Neuronal stem cell (in vitro differentiated cells): ENCODE results near the gene P4HA2.

ENCODE experiments used
- DNase-seq: peaks from one replicate; pipeline ENCODE4 v3.0.0-alpha.2; 2013; ENCODE audit warnings: low spot score
- H2AFZ ChIP-seq: one replicate; pipeline ENCODE4 v1.6.1; 2013; ENCODE audit warnings: mild to moderate bottlenecking, low read length, inconsistent platforms
- H2AK5ac ChIP-seq: 2 replicates; pipeline ENCODE4 v1.6.1; 2013; ENCODE audit warnings: low read depth, mild to moderate bottlenecking, inconsistent platforms, low read length, moderate library complexity, mixed read lengths
- H2BK120ac ChIP-seq: 2 replicates; pipeline ENCODE4 v1.6.1; 2013; ENCODE audit warnings: low read depth, mild to moderate bottlenecking, inconsistent platforms, low read length, moderate library complexity, mixed read lengths
- H2BK12ac ChIP-seq: one replicate; pipeline ENCODE4 v1.6.1; 2013; ENCODE audit warnings: low read length, inconsistent platforms
- H2BK15ac ChIP-seq: 2 replicates; pipeline ENCODE4 v1.6.1; 2013; ENCODE audit warnings: mild to moderate bottlenecking, low read length, inconsistent platforms, mixed read lengths
- H2BK5ac ChIP-seq: one replicate; pipeline ENCODE4 v1.6.1; 2013; ENCODE audit warnings: inconsistent platforms, mild to moderate bottlenecking, low read length, moderate library complexity
- H3K14ac ChIP-seq: one replicate; pipeline ENCODE4 v1.6.1; 2013; ENCODE audit warnings: low read length, inconsistent platforms
- H3K18ac ChIP-seq: 2 replicates; pipeline ENCODE4 v1.6.1; 2013; ENCODE audit warnings: low read length, inconsistent platforms
- H3K23ac ChIP-seq: 2 replicates; pipeline ENCODE4 v1.6.1; 2013; ENCODE audit warnings: low read depth, mild to moderate bottlenecking, mixed read lengths, low read length, inconsistent platforms; ENCODE audit not compliant: poor library complexity
- H3K27ac ChIP-seq: replicated peaks from 3 replicates; pipeline ENCODE4 v1.5.1; 2013; ENCODE audit warnings: low read length, inconsistent platforms
- H3K27me3 ChIP-seq, 3 experiments: 2 replicates each; pipeline ENCODE4 v1.6.1; 2013; ENCODE audit warnings: low read length in 3 of 3, mild to moderate bottlenecking in 2 of 3, inconsistent platforms in 1 of 3, low read depth in 1 of 3, mixed read lengths in 1 of 3, moderate library complexity in 1 of 3; ENCODE audit not compliant: control insufficient read depth in 3 of 3, insufficient read depth in 3 of 3
- H3K36me3 ChIP-seq, 2 donors: replicated peaks in 1 of 2; 2 replicates each; pipeline ENCODE4 v1.6.1; 2013; ENCODE audit warnings: low read length in 2 of 2; ENCODE audit not compliant: control insufficient read depth in 2 of 2, insufficient read depth in 2 of 2
- H3K4ac ChIP-seq: 2 replicates; pipeline ENCODE4 v1.6.1; 2013; ENCODE audit warnings: inconsistent platforms, mild to moderate bottlenecking, low read length, moderate library complexity
- H3K4me1 ChIP-seq, 2 donors: 1 replicate in 1 of 2; 2 replicates in 1 of 2; pipeline ENCODE4 v1.6.1; 2013; ENCODE audit warnings: low read length in 2 of 2, low read depth in 1 of 2; ENCODE audit not compliant: control insufficient read depth in 2 of 2, insufficient read depth in 1 of 2
- H3K4me2 ChIP-seq: one replicate; pipeline ENCODE4 v1.6.1; 2013; ENCODE audit warnings: mild to moderate bottlenecking, low read length, inconsistent platforms; ENCODE audit not compliant: insufficient read depth, poor library complexity, severe bottlenecking
- H3K4me3 ChIP-seq, 2 donors: 2 replicates each; pipeline ENCODE4 v1.5.1; 2013; ENCODE audit warnings: low read length in 2 of 2, mild to moderate bottlenecking in 2 of 2, inconsistent platforms in 1 of 2, moderate library complexity in 1 of 2
- H3K79me1 ChIP-seq: one replicate; pipeline ENCODE4 v1.6.1; 2013; ENCODE audit warnings: low read depth, mild to moderate bottlenecking, inconsistent platforms, low read length, moderate library complexity
- H3K9ac ChIP-seq: one replicate; pipeline ENCODE4 v1.6.1; 2013; ENCODE audit warnings: mild to moderate bottlenecking, low read depth, low read length, inconsistent platforms; ENCODE audit not compliant: poor library complexity
- H3K9me3 ChIP-seq, 2 donors: replicated peaks in 1 of 2; 2 replicates each; pipeline versions ENCODE3 to v1.6.1; 2013; ENCODE audit warnings: low read length in 2 of 2, mild to moderate bottlenecking in 2 of 2, inconsistent platforms in 1 of 2, low read depth in 1 of 2, mixed read lengths in 1 of 2, moderate library complexity in 1 of 2; ENCODE audit not compliant: control insufficient read depth in 2 of 2, insufficient read depth in 1 of 2
- H4K8ac ChIP-seq: one replicate; pipeline ENCODE4 v1.6.1; 2013; ENCODE audit warnings: low read depth, mild to moderate bottlenecking, inconsistent platforms, low read length, moderate library complexity
- H4K91ac ChIP-seq: one replicate; pipeline ENCODE4 v1.6.1; 2013; ENCODE audit warnings: low read length, low read depth, mild to moderate bottlenecking, inconsistent platforms; ENCODE audit not compliant: poor library complexity
- WGBS, 2 donors: extraction: QIAGEN DNeasy Blood & Tissue Kit; methylation state at CpG; one replicate each; pipeline ENCODE4 v1.1.7; 2013; ENCODE audit warnings: missing lambda C conversion rate in 2 of 2, mixed read lengths in 1 of 2; ENCODE audit not compliant: insufficient read length in 2 of 2, insufficient replicate concordance in 1 of 2; ENCODE audit errors: extremely low coverage in 2 of 2; 5-methylcytosine and 5-hydroxymethylcytosine counted together

P4HA2 gene

DNA sequence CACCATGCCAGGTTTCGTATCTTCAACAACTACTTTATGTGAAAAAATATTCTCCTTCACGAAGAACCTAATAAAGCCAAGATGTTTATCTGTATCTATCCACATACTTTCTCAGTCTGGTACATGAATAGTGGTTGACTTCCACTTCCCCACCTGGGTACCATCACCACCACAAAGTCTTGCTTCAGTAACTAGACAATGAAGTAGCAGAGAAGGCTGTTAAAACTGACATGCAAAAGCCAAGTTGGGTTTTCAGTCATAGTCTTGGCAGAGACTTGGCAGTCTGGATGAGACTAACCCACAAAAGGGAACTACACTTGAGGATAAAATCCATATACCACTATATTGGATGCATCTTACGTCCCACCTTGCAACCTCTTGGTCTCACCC lies 5.0 kb downstream of the P4HA2 start:
- peaks cover 0 to 3% of the 10 kb centered on the region in 2 donors for H3K9me3 ChIP-seq
- no peak overlapping the region for H3K4me3 ChIP-seq
- WGBS, 2 donors = no CpG with 5 or more reads among the region's 3 CpGs

DNA sequence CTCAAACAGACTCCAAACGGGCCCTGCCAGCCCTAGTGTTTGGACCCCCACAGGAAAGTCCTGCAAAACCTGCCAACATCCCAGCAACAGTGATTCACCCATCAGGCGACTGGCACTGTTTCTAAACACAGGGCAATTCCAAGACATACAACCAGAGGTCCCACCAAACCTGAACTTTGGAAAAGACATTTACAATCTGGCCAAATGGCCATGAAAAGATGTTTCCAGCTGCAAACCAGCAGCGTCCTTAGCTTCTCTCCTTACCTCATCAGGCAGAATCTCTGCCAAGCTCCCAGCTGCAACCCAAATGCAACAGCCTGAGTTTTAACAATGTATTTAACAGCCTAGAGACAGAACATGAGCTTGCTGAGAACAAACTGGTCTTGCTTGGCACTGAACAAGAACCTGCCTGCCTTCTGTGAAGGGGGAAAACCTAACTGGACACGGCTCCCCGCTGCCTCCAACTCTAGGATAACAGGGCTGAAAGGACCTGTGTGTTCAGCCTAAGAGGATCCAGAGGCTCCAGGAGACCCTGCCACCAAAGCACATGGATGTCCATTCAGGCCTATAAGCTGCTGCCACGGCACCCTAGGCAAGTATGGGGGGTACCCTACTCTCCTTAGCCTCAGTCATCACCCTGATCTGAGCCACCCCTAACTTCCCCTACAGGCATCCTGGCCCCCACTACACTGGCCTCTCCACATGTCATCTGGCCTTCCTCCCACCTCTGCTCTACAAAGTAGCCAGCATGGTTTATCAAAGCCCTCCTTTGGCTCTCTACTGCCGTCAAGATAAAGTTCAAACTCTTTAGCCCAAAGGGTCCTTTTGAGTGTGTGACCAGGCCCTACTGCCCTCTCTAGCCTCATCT lies 5.6 kb downstream of the P4HA2 start:
- Histone ChIP-seq H3K9me3 (peaks cover 0 to 3% of the 10 kb centered on the region in 2 donors), H2BK15ac (no peak overlapping the region), H4K8ac (no peak overlapping the region), H3K4ac (no peak overlapping the region), H3K4me2 (no peak overlapping the region), H3K27me3 (peaks cover 2 to 45% (median 14%) of the 10 kb centered on the region in 3 experiments), H3K4me1 (no peaks in the 10 kb centered on the region), H3K79me1 (no peaks in the 10 kb centered on the region), H2AK5ac (no peak overlapping the region), H3K23ac (no peak overlapping the region), H3K36me3 (no peaks in the 10 kb centered on the region), H3K9ac (no peak overlapping the region), H3K18ac (no peak overlapping the region), H2BK120ac (no peak overlapping the region), H3K27ac (no peak overlapping the region), H2BK12ac (no peak overlapping the region), H2BK5ac (no peak overlapping the region), H3K14ac (no peak overlapping the region), H2AFZ (no peak overlapping the region), H4K91ac (no peak overlapping the region), H3K4me3 (no peak overlapping the region)
- WGBS, 2 donors = no CpG with 5 or more reads among the region's 7 CpGs
- no peak for DNase-seq

More for the DNA sequence above, 5.0 kb downstream of the P4HA2 start:
- Histone ChIP-seq H3K4me2 (no peak overlapping the region), H2BK12ac (no peak overlapping the region), H3K23ac (no peak overlapping the region), H3K18ac (no peak overlapping the region), H4K8ac (no peak overlapping the region), H3K27me3 (peaks cover 2 to 50% (median 18%) of the 10 kb centered on the region in 3 experiments), H4K91ac (no peak overlapping the region), H3K4me1 (no peaks in the 10 kb centered on the region), H2BK15ac (no peak overlapping the region), H3K27ac (no peak overlapping the region), H3K4ac (no peak overlapping the region), H3K79me1 (no peaks in the 10 kb centered on the region), H2BK5ac (no peak overlapping the region), H2AK5ac (no peak overlapping the region), H3K14ac (no peak overlapping the region), H3K9ac (no peak overlapping the region), H2AFZ (no peak overlapping the region), H2BK120ac (no peak overlapping the region), H3K36me3 (no peaks in the 10 kb centered on the region)
- no peak for DNase-seq

DNA sequence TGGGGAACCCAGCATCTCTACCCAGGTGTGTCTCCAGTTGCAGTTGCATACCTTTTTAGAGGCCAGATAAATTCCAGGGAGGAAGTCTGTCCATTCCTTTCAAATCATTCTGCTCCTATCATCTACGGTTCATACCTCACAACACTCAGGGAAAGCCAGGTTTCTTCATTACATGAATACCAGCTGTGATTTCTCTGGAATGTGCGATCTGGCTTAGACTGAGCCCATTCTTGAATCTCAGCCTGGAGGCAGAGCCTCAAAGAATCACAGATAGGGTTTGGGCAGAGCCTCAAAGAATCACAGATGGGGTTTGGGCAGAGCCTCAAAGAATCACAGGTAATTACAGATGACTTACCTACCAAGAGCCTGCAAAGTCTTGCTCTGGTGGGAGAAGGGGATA lies 7.2 kb downstream of the P4HA2 start:
- Histone ChIP-seq H3K9ac (no peak overlapping the region), H3K23ac (no peak overlapping the region), H3K36me3 (no peaks in the 10 kb centered on the region), H3K4me1 (no peaks in the 10 kb centered on the region), H2BK5ac (no peak overlapping the region), H2BK120ac (no peak overlapping the region), H3K27me3 (peaks cover 0 to 31% (median under 1%) of the 10 kb centered on the region in 3 experiments), H3K4me3 (no peak overlapping the region), H3K4ac (no peak overlapping the region), H3K79me1 (no peaks in the 10 kb centered on the region), H3K18ac (no peak overlapping the region), H4K91ac (no peak overlapping the region), H2AFZ (no peak overlapping the region), H2BK12ac (no peak overlapping the region), H4K8ac (no peak overlapping the region), H3K14ac (no peak overlapping the region), H3K9me3 (no peaks in the 10 kb centered on the region), H2BK15ac (no peak overlapping the region), H3K27ac (no peak overlapping the region), H3K4me2 (no peak overlapping the region), H2AK5ac (no peak overlapping the region)
- WGBS, 2 donors = no CpG with 5 or more reads among the region's 2 CpGs
- DNase-seq = no peak

DNA sequence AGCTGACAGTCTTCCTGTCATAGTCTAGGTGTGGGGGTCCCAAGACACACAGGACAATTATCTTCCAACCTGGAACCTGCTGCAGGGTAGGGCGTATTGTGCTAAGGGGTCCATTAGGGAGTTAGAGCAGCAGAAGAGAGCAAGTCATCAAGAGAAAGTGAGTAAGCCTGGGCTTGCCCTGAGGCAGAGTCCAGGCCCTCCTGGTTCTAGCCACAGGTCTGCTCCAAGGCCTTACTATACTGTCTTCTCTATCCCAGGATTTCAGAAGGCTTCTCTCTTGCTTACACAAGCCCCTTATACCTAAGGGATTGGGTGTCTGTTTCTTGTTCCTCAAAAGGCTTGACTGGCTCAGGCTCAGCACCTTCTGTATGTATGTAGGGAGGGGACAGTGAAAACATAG lies 7.7 kb downstream of the P4HA2 start:
- H2BK15ac ChIP-seq = no peak overlapping the region
- no peaks in the 10 kb centered on the region for H3K4me1 ChIP-seq
- no peak overlapping the region for H3K27ac ChIP-seq
- no peak overlapping the region for H2BK120ac ChIP-seq
- H3K4ac ChIP-seq = no peak overlapping the region
- no peaks in the 10 kb centered on the region for H3K36me3 ChIP-seq
- WGBS, 2 donors = no CpG with 5 or more reads among the region's 1 CpG
- no peak overlapping the region for H4K8ac ChIP-seq
- no peak overlapping the region for H3K23ac ChIP-seq
- no peak overlapping the region for H3K4me2 ChIP-seq
- no peak overlapping the region for H2BK12ac ChIP-seq
- H3K9me3 ChIP-seq = no peaks in the 10 kb centered on the region
- H3K14ac ChIP-seq = no peak overlapping the region
- H3K18ac ChIP-seq = no peak overlapping the region
- DNase-seq = no peak
- no peak overlapping the region for H3K9ac ChIP-seq
- H4K91ac ChIP-seq = no peak overlapping the region
- H2AFZ ChIP-seq = no peak overlapping the region
- H2BK5ac ChIP-seq = no peak overlapping the region
- H3K79me1 ChIP-seq = no peaks in the 10 kb centered on the region
- no peak overlapping the region for H3K4me3 ChIP-seq
- no peak overlapping the region for H2AK5ac ChIP-seq
- H3K27me3 ChIP-seq = peaks cover 0 to 25% (median 0%) of the 10 kb centered on the region in 3 experiments
